GM12878 (cell line): Measurements from ENCODE around the gene GRM1. TPM values are rescaled to one million over a fixed set of nuclear protein-coding genes. Genes with fewer than 3 reads are reported as not detected.
"Not testable (repeated sequence)": the region's sequence is repeated elsewhere in the genome, so short reads cannot be mapped to it uniquely, and the experiment has no call there.

ENCODE experiments used
- ATAC-seq: fragments of 200-7000 bp; cut with Tn5 transposase; 3 replicates; pipeline ENCODE4 v1.9.1; 2020; ENCODE audit warnings: mild to moderate bottlenecking, moderate library complexity
- BruUV-seq: library from RNA; stranded (reverse); fragments of 400-500 nt; replicated peaks from 2 replicates; lab custom pipeline; 2021; lab: Mats Ljungman, UMichigan
- CTCF ChIA-PET: fragments of 300-600 bp; sonication (Branson Sonifier 250); formaldehyde crosslinking; extraction: SDS; loops from one replicate; lab custom pipeline; 2021; ENCODE audit warnings: inconsistent platforms; lab: Yijun Ruan, JAX
- POLR2A ChIA-PET: fragments of 350-600 bp; formaldehyde crosslinking; extraction: SDS; loops from one replicate; lab custom pipeline; 2021; ENCODE audit warnings: inconsistent platforms; lab: Charles Lee
- RAD21 ChIA-PET: fragments of 300-600 bp; sonication (Branson Sonifier 250); formaldehyde crosslinking; loops from one replicate; lab custom pipeline; 2023; ENCODE audit warnings: antibody characterized with exemption; ENCODE audit not compliant: unreplicated experiment; lab: Charles Lee
- SMC1A ChIA-PET: fragments of 300-600 bp; sonication (Branson Sonifier 250); formaldehyde crosslinking; loops from one replicate; lab custom pipeline; 2023; ENCODE audit not compliant: unreplicated experiment, uncharacterized antibody; lab: Charles Lee
- DNase-seq: peaks from one replicate; pipeline ENCODE4 v3.0.0-alpha.2; 2011; ENCODE audit warnings: low read depth, low spot score
- FAIRE-seq: peaks from 3 replicates; lab custom pipeline; 2011; peaks lifted over from hg19 to GRCh38; lab: Jason Lieb, UNC
- H2AFZ ChIP-seq: 2 replicates; pipeline ENCODE4 v1.6.0; 2011; ENCODE audit warnings: low read depth, low read length, control low read depth; ENCODE audit not compliant: control insufficient read depth
- H3K27ac ChIP-seq: 2 replicates; pipeline ENCODE4 v1.5.1; 2011; ENCODE audit warnings: control low read depth; ENCODE audit not compliant: control insufficient read depth, insufficient read depth
- H3K27me3 ChIP-seq, 2 experiments: replicated peaks in 1 of 2; 2 replicates each; pipeline versions ENCODE4 v1.6.0 to v1.6.1; 2011; ENCODE audit warnings: low read length in 1 of 2; ENCODE audit not compliant: control insufficient read depth in 2 of 2, insufficient read depth in 2 of 2
- H3K36me3 ChIP-seq, 2 experiments: 2 replicates each; pipeline ENCODE4 v1.5.1; 2011; ENCODE audit warnings: low read length in 1 of 2; ENCODE audit not compliant: control insufficient read depth in 2 of 2, insufficient read depth in 2 of 2
- H3K4me1 ChIP-seq: 2 replicates; pipeline ENCODE4 v1.6.1; 2011; ENCODE audit warnings: mild to moderate bottlenecking, low read length, moderate library complexity, mixed read lengths; ENCODE audit not compliant: control insufficient read depth, insufficient read depth
- H3K4me2 ChIP-seq: 2 replicates; pipeline ENCODE4 v1.6.0; 2011; ENCODE audit warnings: control low read depth; ENCODE audit not compliant: control insufficient read depth, insufficient read depth
- H3K4me3 ChIP-seq: fragments of 200-600 bp; sonication (generic); 2 replicates; pipeline ENCODE4 v1.5.1; 2016
- H3K79me2 ChIP-seq: 2 replicates; pipeline ENCODE4 v1.6.0; 2011; ENCODE audit warnings: low read length; ENCODE audit not compliant: control insufficient read depth, insufficient read depth
- H3K9ac ChIP-seq: 2 replicates; pipeline ENCODE4 v1.8.0; 2011; ENCODE audit warnings: low read length, control low read depth, mixed read lengths; ENCODE audit not compliant: control insufficient read depth, insufficient read depth
- H3K9me3 ChIP-seq: replicated peaks from 3 replicates; pipeline ENCODE4 v1.5.1; 2011; ENCODE audit warnings: mild to moderate bottlenecking, low read length; ENCODE audit not compliant: control insufficient read depth, insufficient read depth
- H4K20me1 ChIP-seq: 2 replicates; pipeline ENCODE4 v1.6.0; 2011; ENCODE audit not compliant: control insufficient read depth, insufficient read depth
- CHD4 ChIP-seq: fragments of 200-600 bp; sonication (generic); IDR thresholded peaks from 2 replicates; pipeline ENCODE4 v1.6.1; 2016; ENCODE audit warnings: mild to moderate bottlenecking
- FOS ChIP-seq: IDR thresholded peaks from 3 replicates; pipeline ENCODE4 v1.6.1; 2011; ENCODE audit warnings: borderline replicate concordance; ENCODE audit not compliant: insufficient read length; ENCODE audit errors: extremely low read depth
- IRF5 ChIP-seq: fragments of 450-650 bp; IDR thresholded peaks from 2 replicates; pipeline ENCODE4 v1.6.1; 2017; ENCODE audit warnings: borderline replicate concordance
- MAX ChIP-seq: IDR thresholded peaks from 2 replicates; pipeline ENCODE4 v1.6.1; 2012; ENCODE audit warnings: low read depth, low read length, improper control_type of control experiment
- MXI1 ChIP-seq: fragments of 150-350 bp; IDR thresholded peaks from 2 replicates; pipeline ENCODE4 v1.6.1; 2011; ENCODE audit warnings: low read depth, mild to moderate bottlenecking, inconsistent platforms, low read length, improper control_type of control experiment
- RAD21 ChIP-seq: IDR thresholded peaks from 2 replicates; pipeline ENCODE4 v1.6.1; 2011; ENCODE audit warnings: mild to moderate bottlenecking, low read depth, low read length, moderate library complexity; ENCODE audit not compliant: insufficient read depth
- TCF7 ChIP-seq: IDR thresholded peaks from 2 replicates; pipeline ENCODE4 v1.6.1; 2014; ENCODE audit warnings: antibody characterized with exemption, borderline replicate concordance
- WGBS: methylation state at CpG from one replicate; pipeline ENCODE4 v1.1.6; 2016; ENCODE audit warnings: low lambda C conversion rate; ENCODE audit not compliant: insufficient replicate concordance, insufficient coverage; ENCODE audit errors: missing lambda C conversion rate; 5-methylcytosine and 5-hydroxymethylcytosine counted together
- in situ Hi-C: fragments of 300-500 bp; cut with MboI; formaldehyde crosslinking; loops from 9 replicates; pipeline ENCODE4 v1.14.3; 2018; ENCODE audit warnings: mixed read lengths
- intact Hi-C: fragments of 100-400 bp; cut with micrococcal nuclease; formaldehyde crosslinking; loops from one replicate; pipeline ENCODE4 v1.14.2; 2022; ENCODE audit not compliant: unreplicated experiment
- polyA plus RNA-seq, 11 experiments: library from polyadenylated mRNA; depleted of rRNA in 4 of 11; unstranded in 6 of 11; stranded (reverse) in 5 of 11; fragments of >200 nt; fragmentation: Nextera tagmentation in 4 of 11; fragmentation: Illumina TruSeq in 1 of 11; extraction: Ambion mirVana in 4 of 11; extraction: Trizol in 1 of 11; gene quantifications; 1 replicate in 1 of 11; 2 replicates in 10 of 11; pipeline versions ENCODE4 v1.2.1 to v1.2.3, GENCODE V29; 2011 to 2016; ENCODE audit warnings: inconsistent platforms in 2 of 11, missing spikeins in 2 of 11, low read depth in 1 of 11
- total RNA-seq, 4 experiments: library from RNA; depleted of rRNA in 3 of 4; stranded (reverse); fragments of >200 nt in 3 of 4; fragmentation: Illumina TruSeq in 1 of 4; extraction: Trizol in 1 of 4; gene quantifications; 2 replicates each; pipeline versions ENCODE4 v1.2.1 to v1.2.3, GENCODE V29; 2013 to 2021

The GRM1 gene
- total and polyA plus RNA-seq, 10 of the 15 experiments (the other 5 are each of a cell fraction or from before 2014, with no cell fraction given) = 0.04 TPM; not detected in 9

GRCh38 chr6:146269482-146269881, 240.6 kb downstream of the GRM1 start (continued):
- TF ChIP-seq MAX (no peak), MXI1 (no peak), RAD21 (no peak), TCF7 (no peak)

GRCh38 chr6:146271163-146271562, 242.3 kb downstream of the GRM1 start:
- H3K4me2 ChIP-seq, BruUV-seq, H3K9me3 ChIP-seq, DNase-seq, H3K79me2 ChIP-seq, H3K36me3 ChIP-seq, CTCF ChIA-PET, ATAC-seq, H3K4me1 ChIP-seq, in situ Hi-C loops, H3K27ac ChIP-seq, FAIRE-seq, H2AFZ ChIP-seq, POLR2A ChIA-PET, H3K4me3 ChIP-seq, H4K20me1 ChIP-seq, H3K27me3 ChIP-seq, H3K9ac ChIP-seq, intact Hi-C loops, RAD21 ChIA-PET: not testable (repeated sequence)
- SMC1A ChIA-PET = interaction anchor here (1.5 kb wide), 1 partner anchor 343 kb away, joined by 3 read pairs; no protein-coding TSS in a partner anchor
- WGBS = 0% methylated on average over 1 of the region's 1 CpG

- H3K9me3 ChIP-seq = no peaks in the 10 kb centered on the region
- no peak for DNase-seq
- intact Hi-C loops (no loop called here), in situ Hi-C loops (no loop called here)
- H3K27me3 ChIP-seq = no peaks in the 10 kb centered on the region
- SMC1A ChIA-PET = interaction anchor here (1.1 kb wide), 1 partner anchor 16 kb away, joined by 3 read pairs; no protein-coding TSS in a partner anchor
- H3K4me1 ChIP-seq = no peaks in the 10 kb centered on the region
- no peak overlapping the region for H2AFZ ChIP-seq
- H4K20me1 ChIP-seq = no peaks in the 10 kb centered on the region
- TF ChIP-seq CHD4 = no peak
- TF ChIP-seq IRF5 = no peak
- no peak for TF ChIP-seq FOS
- TF ChIP-seq, all 136 proteins: peak for 0
- Histone ChIP-seq H3K79me2 (no peaks in the 10 kb centered on the region), H3K4me2 (no peak overlapping the region), H3K4me3 (no peak overlapping the region), H3K27ac (no peak overlapping the region), H3K9ac (no peak overlapping the region), H3K36me3 (no peaks in the 10 kb centered on the region)
- RAD21 ChIA-PET = no interaction called here
- CTCF ChIA-PET = interaction anchor here (1.0 kb wide), 1 partner anchor 28 kb away, joined by 3 read pairs; no protein-coding TSS in a partner anchor
- no peak for ATAC-seq
- POLR2A ChIA-PET = no interaction called here
- BruUV-seq = no TSS peak
- FAIRE-seq = no peak
Observed at GRCh38 chr6:146273490-146273889, 244.6 kb downstream of the GRM1 start.
